Brain microvascular endothelial cell (primary cell): ENCODE results near the gene NVL.

Experiments
- DNase-seq: peaks from one replicate; pipeline ENCODE4 v3.0.0-alpha.2; 2020
- H3K27ac ChIP-seq: fragments of 250-450 bp; sonication (Bioruptor Pico); 2 replicates; pipeline ENCODE4 v1.5.1; 2020; ENCODE audit warnings: mild to moderate bottlenecking, moderate library complexity
- H3K27me3 ChIP-seq: fragments of 250-450 bp; sonication (Bioruptor Pico); replicated peaks from 2 replicates; pipeline ENCODE4 v1.5.1; 2020; ENCODE audit warnings: mild to moderate bottlenecking
- H3K36me3 ChIP-seq: fragments of 250-450 bp; sonication (Bioruptor Pico); replicated peaks from 2 replicates; pipeline ENCODE4 v1.5.1; 2020; ENCODE audit warnings: mild to moderate bottlenecking
- H3K4me3 ChIP-seq: 2 replicates; pipeline ENCODE4 v1.5.1; 2011; ENCODE audit warnings: low read depth, mild to moderate bottlenecking, control low read depth, low read length, moderate library complexity
- CTCF ChIP-seq: IDR thresholded peaks from 2 replicates; pipeline ENCODE4 v1.5.1; 2011; ENCODE audit warnings: low read depth, mild to moderate bottlenecking, moderate library complexity, low read length, control low read depth, inconsistent platforms; ENCODE audit errors: missing control alignments
- in situ Hi-C: cut with HindIII; loops from 2 replicates; pipeline ENCODE4 v1.10.0; 2017; ENCODE audit warnings: low sequenced_read_pairs, low pct_ligation_motif_present

Gene NVL

GRCh38 chr1:224271106-224271505, 58.9 kb downstream of the NVL start:
- Histone ChIP-seq H3K27me3 (no peaks in the 10 kb centered on the region), H3K4me3 (no peak overlapping the region), H3K36me3 (peaks cover 21% of the 10 kb centered on the region), H3K27ac (no peak overlapping the region)
- TF ChIP-seq CTCF: no peak
- DNase-seq: no peak
- in situ Hi-C loops: no loop called here

- no peak for DNase-seq
- no peak overlapping the region for H3K4me3 ChIP-seq
- in situ Hi-C loops: no loop called here
- H3K27me3 ChIP-seq: no peaks in the 10 kb centered on the region
- peaks cover 14% of the 10 kb centered on the region for H3K36me3 ChIP-seq
- TF ChIP-seq CTCF: no peak
- no peak overlapping the region for H3K27ac ChIP-seq
Observed at GRCh38 chr1:224267925-224268324, 62.0 kb downstream of the NVL start.

- Histone ChIP-seq H3K36me3 (peaks cover 14% of the 10 kb centered on the region), H3K27me3 (no peaks in the 10 kb centered on the region), H3K4me3 (no peak overlapping the region), H3K27ac (no peak overlapping the region)
- no peak for TF ChIP-seq CTCF
- in situ Hi-C loops: no loop called here
- DNase-seq: no peak
Observed at GRCh38 chr1:224266915-224267856, 62.8 kb downstream of the NVL start.

GRCh38 chr1:224266105-224266914, 63.7 kb downstream of the NVL start:
- in situ Hi-C loops: no loop called here
- Histone ChIP-seq H3K36me3 (peaks cover 12% of the 10 kb centered on the region), H3K27me3 (no peaks in the 10 kb centered on the region), H3K4me3 (no peak overlapping the region), H3K27ac (no peak overlapping the region)
- TF ChIP-seq CTCF: no peak
- no peak for DNase-seq

GRCh38 chr1:224264321-224264720, 65.7 kb downstream of the NVL start:
- Histone ChIP-seq H3K27me3 (no peaks in the 10 kb centered on the region), H3K36me3 (peaks cover 9% of the 10 kb centered on the region), H3K4me3 (no peak overlapping the region), H3K27ac (no peak overlapping the region)
- DNase-seq: peak; percentile 18
- no peak for TF ChIP-seq CTCF
- in situ Hi-C loops: no loop called here
